Measurements from ENCODE around the gene DPYD.

DNA sequence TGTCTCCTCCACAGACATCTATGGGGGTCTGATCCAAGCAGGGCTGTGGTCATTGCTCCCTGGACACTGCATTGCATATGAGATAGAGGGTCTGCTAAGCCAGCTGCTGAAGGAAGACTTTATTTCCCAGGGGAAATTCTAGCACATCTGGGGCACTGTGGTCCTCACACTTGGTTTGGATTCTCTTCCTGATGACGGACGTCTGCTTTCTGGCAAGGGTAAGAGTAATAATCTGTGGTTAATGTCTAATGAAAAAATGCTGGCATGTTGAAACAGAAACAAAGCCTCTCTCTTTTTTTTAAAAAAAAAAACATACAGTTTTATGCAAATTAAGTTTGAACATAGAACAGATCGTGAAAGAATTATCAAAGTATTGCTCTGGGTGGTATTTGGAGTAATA is 553.9 kb downstream of the DPYD start:
- no peak for TF ChIP-seq CTCF (conservative IDR thresholded peaks at IDR 0.05 in 1 of 2, IDR thresholded peaks at IDR 0.05 in 1 of 2; ENCODE audit: extremely low read depth in 1 of 2, insufficient read depth in 1 of 2, low read depth in 1 of 2, low read length in 2 of 2)
- TF ChIP-seq EZH2 (IDR thresholded peaks at IDR 0.05; ENCODE audit: borderline replicate concordance, low read length) = no peak

All from mammary epithelial cell (primary cell).